HG02943 (cell line): ENCODE results near the gene SKI.

Experiments
- ATAC-seq: cut with Tn5 transposase; IDR thresholded peaks from one replicate; pipeline ENCODE4 v1.9.1; 2021; ENCODE audit warnings: mild to moderate bottlenecking, low read depth, moderate library complexity; ENCODE audit not compliant: unreplicated experiment

Gene SKI

DNA sequence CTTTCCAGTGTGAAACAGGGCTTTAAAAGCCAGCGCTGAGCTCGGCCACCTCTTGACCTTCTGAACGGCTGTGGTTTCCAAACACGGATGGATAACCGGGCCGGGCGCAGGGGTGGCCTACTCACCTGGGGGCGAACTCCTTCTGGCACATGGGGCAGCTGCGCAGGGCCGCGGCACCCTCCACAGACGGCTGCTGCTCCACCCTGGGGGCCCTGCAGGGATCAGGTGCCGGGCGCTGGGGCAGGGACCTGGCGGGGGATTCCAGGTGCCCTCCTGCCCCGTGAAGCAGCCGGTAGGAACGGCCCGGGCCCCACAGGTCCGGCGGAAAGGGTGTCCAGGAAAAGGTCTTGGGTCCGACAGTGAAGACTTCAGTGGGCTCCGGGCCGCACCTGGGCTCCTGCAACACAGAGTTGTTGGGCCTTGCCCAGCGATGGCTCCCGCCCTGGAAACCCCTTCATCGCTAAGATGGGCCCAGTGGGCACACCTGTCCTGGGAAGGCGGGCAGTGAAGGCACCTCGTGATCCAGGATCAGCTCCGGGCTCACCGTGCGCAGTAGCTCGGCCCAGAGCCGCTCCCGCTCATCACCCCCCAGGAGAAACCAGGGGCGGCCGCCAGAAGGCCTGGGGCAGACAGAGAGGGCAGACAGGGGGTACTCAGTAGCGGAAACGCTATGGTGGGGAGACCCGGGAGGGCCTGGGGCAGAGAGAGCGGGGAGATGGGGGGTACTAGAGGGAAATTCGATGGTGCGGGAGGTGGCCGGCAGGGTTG, 34.4 kb upstream of the SKI start:
- no peak for ATAC-seq

DNA sequence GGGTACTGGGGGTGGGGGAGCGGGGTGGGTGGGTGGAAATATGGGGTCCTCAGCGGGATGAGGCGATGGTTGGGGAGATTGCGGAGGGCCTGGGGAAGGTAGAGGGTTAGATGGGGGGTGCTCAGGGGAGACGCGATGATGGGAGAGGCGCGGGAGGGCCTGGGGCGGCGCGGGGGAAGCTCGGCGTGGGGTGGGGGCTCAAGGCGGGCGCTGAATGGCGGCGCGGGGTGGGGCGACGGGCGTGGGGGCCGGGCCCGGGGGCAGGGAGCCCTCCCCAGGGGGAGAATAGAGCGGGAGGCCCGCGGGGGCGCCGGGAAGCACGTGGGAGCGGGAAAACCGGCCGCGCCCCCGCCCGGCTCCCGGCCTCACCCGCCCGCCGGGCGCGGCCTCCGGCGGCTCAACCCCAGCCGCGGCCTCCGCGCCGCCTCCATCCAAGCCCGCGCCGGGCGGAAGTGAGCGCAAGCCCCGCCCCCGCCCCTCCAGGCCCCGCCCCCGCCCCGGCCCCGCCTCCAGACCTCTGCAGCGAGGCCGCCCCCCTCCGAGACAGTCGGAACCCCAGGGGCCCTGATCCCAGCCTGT, 33.7 kb upstream of the SKI start, which contains the start of gene FAAP20:
FAAP20 (minus strand) TSS at position 454 of the 579 bp plus-strand sequence; CDS start at position 431, 23 bp downstream.
- peak; percentile 39 for ATAC-seq

DNA sequence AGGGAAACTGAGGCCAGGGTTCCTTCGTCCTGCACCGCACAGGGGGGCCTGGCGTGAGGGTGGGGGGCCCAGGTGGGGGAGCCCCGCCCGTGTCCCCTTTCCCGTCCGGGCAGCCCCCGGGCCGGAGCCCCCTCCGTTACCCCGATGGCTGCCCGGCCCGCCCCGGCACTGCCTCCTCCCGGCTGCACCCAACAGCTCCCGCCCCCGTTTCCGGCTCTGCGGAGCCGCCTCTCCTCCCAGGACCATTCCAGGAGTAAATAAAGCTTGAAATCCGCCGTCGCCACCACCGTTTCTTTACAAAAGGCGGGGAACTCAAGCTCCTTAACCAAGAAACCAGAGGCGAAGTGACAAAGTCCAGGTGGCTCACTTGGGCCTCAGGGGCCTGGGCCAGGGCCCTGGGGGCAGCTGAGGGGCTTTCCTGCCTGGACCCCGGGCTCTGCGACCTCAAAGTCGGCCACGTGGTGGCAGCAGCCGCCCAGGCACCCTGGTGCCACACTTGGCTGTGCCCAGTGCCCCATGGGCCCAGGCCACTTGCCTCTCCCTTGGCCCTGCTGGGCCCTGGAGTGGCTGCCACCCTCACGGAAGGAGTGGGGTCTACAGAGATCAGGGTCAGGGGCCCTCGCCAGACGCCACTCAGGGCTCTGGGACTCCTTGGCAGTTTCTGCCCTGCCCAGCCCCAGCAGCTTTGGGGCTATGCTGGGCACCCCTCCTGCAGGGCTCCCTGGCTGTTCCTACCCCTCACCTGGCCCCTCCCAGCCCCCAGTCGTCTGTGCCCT, 33.0 kb upstream of the SKI start:
- ATAC-seq: peak; percentile 55

DNA sequence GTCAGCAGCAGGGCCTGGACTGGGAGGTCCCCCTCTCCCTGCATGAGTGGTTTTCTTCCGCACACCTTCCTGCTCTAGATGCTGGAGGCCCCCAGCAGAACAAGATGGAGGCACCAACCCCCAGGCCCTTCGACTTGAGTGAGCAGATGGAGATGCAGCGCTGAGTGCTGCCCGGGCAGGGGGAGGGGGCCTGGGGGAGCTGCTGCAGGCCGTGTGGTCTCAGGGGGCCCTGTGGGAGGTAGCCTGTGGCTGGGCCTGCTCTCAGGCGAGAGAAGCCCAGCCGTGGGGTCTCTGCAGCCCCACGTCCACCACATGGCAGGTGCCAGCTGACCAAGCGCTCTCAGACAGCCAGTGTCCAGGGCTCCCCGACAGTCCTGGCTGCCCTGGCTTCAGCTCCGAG, 32.3 kb upstream of the SKI start:
- ATAC-seq: no peak

DNA sequence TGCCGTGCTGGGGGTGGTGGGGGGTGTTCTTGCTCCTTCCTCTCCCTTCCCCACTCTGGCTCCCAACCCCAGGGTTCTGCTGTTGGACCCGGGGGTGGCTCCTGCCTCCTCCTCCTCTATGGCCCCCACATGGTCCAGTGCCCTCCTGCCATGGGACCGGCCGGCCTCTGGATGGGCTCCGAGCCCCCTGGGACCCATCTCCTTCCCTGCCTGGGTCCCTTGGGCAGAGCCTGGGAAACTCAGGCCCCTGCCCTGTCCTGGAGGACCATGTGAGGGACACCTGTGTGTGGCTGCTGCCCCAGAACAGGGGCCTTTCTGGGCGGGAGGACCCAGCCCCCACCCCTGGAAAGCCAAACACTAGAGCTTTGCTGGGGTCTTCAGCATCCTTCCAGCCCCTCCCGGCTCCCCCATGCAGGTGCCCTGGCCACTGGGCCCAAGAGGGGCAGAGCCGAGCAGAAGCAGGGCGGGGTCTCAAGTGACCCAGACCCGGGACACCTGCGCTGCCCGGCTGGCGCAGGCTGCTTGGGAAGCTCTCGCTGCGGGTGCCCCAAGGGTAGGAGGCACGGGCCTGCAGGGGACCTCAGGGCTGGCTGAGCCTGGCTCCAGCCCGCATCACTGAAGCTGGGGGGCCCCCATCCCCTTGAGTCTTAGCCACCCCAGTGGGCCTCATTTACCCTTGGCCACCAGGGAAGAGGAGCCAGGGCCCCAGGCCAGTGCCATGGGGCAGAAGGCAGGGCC, 31.0 kb upstream of the SKI start:
- no peak for ATAC-seq

DNA sequence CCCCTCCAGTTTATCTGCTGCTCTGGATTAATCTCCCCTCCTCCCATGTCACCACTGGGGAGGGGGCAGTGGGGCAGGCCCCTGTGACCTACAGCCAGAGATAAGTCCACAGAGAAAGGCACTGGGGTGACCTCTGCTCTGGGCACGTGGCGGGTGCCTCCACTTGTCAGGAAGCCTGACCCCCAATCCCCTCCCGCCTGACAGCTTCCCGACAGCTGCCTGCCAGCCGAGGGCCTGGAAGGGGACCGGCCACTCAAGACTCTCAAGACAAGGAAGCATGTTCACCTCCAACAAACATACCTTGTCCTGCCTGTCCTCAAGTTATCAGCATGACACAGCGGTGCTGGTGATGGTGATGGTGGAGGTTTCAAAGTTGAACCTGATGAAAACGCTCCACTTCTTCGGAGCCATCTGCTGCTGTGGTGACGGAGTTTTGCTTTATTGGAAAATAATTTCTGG, 30.4 kb upstream of the SKI start:
- ATAC-seq: no peak

DNA sequence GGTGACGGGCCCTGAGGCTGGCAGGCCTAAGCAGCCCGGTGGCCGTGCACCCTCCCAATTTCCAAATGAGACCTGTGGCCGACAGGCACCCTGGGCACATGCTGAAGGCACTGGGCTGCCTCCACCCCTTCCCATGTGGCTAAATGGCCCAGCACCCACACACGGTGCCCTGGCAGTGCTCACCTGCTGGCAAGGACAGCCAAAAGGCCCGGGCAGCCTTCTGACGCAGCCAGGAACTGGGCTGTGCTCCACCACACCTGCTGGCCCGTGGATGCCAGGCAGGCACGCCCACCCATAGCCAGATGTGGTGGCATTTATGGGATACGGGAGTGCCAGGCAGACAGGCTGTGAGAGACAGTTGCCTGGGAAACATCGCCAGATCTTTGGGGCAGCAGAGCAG, 29.5 kb upstream of the SKI start:
- no peak for ATAC-seq

DNA sequence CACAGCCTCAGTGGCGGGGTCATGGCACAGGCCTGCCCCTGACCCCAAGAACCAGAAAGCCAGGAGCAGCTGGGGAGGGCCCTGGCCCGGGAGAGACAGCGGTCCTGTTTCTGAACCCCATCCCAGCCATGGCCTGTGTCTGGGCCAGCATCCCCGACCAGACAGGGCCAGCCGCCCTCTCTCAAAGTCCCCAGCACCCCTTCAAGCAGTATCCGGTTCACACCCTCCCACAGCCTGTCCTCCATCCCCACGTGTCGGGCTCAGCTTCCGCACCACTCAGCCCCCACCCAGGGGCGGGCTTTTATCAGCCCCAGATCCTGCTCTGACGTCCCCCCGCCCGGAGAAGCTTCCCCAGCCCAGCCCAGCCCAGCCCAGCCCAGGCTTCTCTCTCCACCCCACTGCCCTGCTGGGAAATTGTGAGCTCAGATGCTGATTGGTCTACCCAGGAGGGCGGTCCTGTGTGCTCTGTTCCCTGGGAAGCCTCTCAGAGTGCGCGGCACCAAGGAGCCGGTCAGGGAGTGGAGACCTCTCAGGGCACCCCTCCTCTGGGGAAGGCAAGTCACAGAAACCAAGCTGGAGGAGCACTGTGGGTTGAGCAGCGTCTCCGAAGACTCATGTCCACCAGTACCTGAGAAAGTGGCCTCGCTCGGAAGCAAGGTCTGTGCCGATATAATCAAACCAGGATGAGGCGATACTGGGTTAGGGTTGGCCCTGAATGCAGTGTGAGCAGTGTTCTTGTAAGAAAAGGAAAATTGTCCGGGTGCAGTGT, 28.9 kb upstream of the SKI start:
- ATAC-seq: no peak

DNA sequence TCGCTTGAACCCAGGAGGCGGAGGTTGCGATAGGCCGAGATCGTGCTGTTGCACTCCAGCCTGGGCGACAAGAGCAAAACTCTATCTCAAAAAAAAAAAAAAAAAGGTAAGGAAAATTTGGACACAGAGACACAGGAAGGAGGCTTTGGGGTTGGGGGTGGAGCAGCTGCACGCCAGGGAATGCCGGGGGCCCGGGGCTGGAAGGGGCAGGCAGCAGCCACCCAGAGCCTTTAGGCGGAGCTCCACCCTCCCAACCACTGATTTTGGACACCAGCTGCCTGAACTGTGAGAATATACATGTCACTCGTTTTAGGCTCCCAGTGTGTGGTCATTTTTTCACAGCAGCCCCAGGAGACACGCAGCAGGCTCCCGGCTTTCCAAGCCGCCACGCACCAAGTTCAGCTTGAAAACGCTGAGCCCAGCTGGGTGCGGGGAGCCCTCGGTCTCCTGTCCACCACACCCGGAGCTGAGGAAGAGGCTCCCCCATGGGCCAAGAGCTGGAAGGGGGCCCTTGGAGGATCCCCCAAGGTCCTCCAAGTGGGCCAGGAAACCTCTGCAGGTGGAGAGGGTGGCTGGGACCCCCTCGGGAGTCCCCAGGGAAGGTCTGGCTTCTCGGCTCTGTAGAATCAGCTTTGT, 27.7 kb upstream of the SKI start:
- ATAC-seq: no peak

DNA sequence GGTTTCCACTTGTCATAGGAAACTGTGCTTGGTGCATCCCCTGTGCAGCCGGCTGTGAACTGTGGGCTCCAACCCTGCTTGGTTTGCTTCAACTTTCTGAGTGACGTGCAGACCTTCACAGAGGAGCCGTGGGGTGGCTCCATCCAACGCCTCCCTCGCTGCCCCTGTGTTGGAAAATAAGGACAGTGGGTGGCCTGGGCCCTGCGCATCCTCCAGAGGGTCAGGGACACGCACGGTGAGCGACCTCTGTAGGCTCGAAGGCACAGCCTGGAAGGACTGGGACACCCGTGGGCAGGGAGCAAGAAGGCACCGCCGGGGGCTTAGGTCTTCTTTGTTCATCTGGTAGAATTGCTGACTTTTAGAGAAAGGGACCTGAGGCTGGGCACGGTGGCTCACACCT, 27.1 kb upstream of the SKI start:
- no peak for ATAC-seq

DNA sequence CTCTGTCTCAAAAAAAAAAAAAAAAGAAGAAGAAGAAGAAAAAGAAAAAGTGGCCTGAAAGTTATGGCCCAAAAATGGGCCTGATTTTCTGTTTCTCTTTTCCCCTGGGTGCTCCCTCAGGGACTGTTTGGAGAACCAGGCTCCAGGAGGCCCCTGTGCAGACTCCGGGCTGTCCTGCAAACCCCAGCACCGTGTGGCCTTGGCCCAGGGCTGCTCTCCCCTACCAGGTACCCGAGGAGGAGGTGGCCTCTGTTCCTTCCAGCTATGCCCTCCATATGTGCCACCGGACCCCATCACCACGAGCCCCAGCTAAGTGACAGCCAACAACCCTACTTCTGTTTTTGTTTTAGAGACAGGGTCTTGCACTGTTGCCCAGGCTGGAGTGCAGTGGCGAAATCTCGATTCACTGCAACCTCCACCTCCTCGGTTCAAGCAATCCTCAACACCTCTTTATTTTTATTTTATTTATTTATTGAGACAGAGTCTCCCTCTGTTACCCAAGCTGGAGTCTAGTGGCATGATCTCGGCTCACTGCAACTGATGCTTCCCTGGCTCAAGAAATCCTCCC, 26.0 kb upstream of the SKI start:
- ATAC-seq: no peak

DNA sequence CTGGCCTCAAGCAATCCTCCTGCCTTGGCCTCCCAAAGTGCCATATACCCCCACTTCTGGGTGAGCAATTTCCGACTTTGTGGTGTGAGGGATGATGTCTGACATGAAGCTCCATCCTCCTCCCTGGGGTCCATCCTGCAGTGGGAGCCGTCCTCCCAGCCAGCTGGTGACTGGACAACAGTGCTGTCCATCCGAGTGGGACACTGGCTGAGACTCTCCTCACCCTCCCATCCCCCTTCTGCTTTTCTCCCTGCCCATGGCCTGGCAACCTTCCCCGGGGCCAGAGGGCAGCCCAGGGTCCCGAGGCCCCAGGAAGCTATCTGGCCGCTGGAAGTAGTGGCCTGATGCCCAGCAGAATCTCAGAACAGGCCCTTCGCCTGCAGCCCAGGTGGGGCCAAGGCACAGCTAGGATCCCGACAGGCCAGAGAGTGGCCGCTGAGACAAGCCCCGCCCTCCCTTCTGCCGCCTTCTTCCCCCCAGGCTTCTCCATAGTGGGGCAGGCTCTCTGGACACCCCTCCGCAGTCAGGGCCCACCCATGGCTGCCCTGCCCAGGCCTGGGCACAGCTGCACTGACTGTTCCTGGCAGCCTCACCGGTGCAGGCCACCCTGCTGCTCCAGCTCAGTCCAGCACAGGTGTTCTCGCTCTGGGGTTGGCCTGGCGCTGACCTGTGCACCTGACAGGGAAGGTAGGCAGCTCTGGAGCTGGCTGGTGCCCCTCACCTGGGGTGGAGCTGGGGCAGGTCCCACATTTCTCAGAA, 25.1 kb upstream of the SKI start:
- no peak for ATAC-seq

DNA sequence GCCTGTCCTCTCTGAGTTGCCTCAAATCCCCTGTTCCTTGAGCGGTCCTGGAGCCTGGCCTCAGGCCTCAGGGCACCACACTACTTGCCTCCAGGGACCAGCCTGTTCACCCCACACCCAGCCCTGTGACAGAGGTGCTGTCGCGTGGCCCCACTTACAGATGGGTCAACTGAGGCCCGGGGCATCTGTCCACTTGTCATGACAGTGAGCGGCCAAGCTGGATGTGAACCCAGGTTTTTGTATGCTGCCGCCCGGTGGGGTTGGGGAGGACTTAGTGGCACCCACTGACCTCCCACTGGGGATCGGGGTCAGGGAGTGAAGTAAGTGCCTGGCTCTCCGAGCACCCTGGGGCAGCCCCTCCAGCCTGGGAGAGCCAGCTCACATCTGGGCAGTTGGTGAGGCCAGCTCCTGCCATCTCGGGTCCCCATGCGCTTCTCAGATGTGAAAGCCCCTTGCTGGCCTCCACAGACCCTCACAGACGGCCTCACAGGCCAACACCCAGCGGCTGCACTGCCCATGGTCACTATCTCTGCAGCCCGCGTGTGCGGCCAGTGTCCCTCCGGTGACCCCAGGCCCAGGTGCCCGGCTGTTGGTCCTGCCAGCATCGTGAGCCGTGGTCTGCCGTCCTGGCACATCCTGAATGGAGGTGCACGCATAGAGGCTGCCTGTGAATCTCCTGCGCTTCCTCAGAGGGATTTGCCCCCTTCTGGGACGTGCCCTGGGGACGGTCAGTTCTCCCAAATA, 24.3 kb upstream of the SKI start:
- no peak for ATAC-seq

DNA sequence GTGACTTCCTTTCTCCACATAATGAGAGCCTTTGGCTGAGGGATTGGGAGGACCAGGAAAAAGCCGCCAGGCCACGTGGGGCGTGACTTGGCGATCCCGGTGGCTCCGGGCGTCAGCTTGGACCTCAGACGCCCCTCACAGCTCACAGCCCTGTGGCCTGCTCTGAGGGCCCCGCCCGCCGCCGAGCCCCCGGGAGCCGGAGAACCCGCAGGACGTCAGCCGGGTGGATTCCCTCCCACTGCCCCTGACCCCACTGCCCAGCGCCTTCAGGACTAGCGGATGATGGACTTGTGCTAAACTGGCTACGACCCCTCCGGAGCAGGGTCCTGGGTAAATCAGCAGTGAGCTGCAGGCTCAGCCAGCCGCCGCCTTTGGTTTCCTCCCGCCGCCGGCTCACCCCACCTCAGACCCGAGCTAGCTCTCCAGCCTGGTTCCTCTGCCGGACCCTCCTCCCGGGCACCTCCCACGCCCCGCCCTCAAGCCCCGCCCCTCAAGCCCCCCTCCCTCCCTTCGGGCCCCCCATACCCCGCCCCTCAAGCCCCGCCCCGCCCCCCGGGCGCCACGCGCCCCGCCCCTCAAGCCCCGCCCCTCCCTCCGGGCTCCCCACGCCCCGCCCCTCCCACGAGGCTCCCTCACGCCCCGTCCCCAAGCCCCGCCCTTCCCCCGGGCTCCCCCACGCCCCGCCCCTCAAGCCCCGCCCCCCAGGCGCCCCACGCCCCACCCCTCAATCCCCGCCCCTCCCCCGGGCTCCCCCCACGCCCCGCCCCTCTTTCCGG, 23.5 kb upstream of the SKI start:
- ATAC-seq: no peak

DNA sequence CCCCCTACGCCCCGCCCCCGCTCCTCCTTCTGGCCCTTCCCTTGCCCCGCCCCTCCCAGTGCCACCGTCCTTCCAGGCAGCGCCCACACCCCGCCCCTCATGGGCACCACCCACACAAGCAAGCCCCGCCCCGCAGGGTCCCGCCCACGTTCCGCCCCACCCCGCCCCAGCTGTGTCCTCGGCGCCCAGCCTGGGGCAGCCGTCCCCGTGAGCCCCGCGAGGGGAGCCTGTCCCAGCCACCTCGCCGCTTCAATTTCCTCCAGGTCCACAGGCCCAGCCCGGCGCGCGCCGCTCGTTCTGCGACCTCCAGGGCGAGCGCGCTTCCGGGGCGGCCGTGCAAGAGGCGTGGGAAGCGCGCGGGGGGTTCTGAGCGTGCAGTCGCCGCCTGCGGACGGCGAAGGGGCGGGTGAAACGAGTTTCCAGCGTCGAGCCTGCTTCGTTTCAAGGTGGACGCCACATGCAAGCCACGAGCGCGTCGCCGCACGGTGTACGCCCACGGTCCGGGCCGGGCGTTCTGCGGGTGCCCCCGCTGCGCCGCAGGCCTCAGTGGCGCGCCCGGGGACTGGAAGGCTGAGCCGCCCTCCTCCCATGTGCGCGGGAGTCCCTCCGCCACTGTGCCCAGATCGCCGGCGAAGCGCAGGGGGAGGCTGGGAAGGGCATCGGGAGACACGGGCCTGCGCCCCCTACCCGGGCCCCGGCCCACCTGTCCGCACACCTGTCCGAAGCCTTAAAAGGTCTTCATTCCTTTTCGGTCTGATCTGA, 22.7 kb upstream of the SKI start:
- no peak for ATAC-seq

DNA sequence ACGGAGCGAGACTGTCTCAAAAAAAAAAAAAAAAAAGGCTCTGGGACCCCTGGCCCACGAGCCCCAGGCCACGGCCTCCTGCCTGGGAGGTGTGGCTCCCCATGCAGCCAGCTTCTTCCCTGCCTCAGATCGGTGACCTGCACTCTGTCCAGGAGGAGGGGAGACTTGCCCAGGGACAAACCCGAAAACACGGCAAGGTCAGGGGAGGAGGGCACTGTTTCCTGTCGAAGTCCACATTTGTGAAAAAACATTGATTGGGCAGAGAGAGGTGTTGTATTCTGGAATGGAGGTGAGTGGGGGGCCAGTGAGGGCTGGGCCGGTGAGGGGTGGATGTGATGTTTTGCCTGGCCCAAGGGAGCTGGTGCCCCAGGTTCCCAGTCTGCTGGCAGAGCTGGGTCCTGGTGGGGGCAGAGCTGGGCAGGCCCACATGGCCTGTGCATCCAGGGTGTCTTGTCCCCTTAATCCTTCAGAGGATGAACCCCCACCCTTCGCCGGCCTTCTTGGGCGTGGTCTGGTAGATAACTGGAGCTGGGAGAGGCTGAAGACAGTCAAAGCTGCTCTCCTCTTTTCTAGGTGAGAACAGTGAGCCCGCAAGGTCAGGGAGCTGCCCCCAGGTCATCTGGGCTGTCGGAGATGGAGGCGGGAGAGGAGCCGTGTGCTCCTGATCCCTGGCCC, 21.2 kb upstream of the SKI start:
- no peak for ATAC-seq
